ENCODE data around the gene MAGEB16.

- no peak for TF ChIP-seq CTCF (conservative IDR thresholded peaks at IDR 0.05; ENCODE audit: low read length)
- TF ChIP-seq EZH2phosphoT487 (IDR thresholded peaks at IDR 0.05; ENCODE audit: borderline replicate concordance) = no peak
Measured at GRCh38 chrX:35809781-35810180, 11.6 kb downstream of the MAGEB16 start.
